Endothelial cell of umbilical vein (primary cell): ENCODE results near the gene KLK13.

ENCODE experiments used
- CTCF ChIP-seq, 2 donors: IDR thresholded peaks; 1 replicate in 1 of 2; 2 replicates in 1 of 2; pipeline ENCODE4 v1.5.1; 2011; ENCODE audit warnings: low read length in 2 of 2, mild to moderate bottlenecking in 2 of 2, moderate library complexity in 2 of 2, control low read depth in 1 of 2, inconsistent platforms in 1 of 2, low read depth in 1 of 2; ENCODE audit not compliant: insufficient read depth in 1 of 2; ENCODE audit errors: extremely low read depth in 1 of 2
- EZH2 ChIP-seq: IDR thresholded peaks from 2 replicates; pipeline ENCODE4 v1.6.1; 2012; ENCODE audit warnings: borderline replicate concordance, low read depth, mild to moderate bottlenecking, moderate library complexity, low read length, inconsistent platforms; ENCODE audit not compliant: severe bottlenecking
- GATA2 ChIP-seq: IDR thresholded peaks from 2 replicates; pipeline ENCODE4 v1.7.0; 2011; ENCODE audit warnings: low read depth, mild to moderate bottlenecking, moderate library complexity, mixed read lengths, low read length; ENCODE audit not compliant: insufficient read length, insufficient read depth
- MAX ChIP-seq: IDR thresholded peaks from 2 replicates; pipeline ENCODE4 v1.6.1; 2011; ENCODE audit not compliant: insufficient read depth, insufficient read length
- MYC ChIP-seq: IDR thresholded peaks from one replicate; pipeline ENCODE4 v1.6.1; 2011; ENCODE audit warnings: mild to moderate bottlenecking, low read depth, low read length
- POLR2A ChIP-seq: IDR thresholded peaks from 2 replicates; pipeline ENCODE4 v1.6.1; 2012; ENCODE audit warnings: low read depth, mild to moderate bottlenecking, control low read depth, low read length
- POLR2AphosphoS5 ChIP-seq: IDR thresholded peaks from 2 replicates; pipeline ENCODE4 v1.6.1; 2012; ENCODE audit warnings: low read depth, mild to moderate bottlenecking, control low read depth, low read length, moderate library complexity; ENCODE audit not compliant: insufficient read depth

GRCh38 chr19:51060336-51060735 is 4.6 kb downstream of the KLK13 start:
- TF ChIP-seq POLR2A (no peak), CTCF (IDR thresholded peaks at IDR 0.05; ENCODE audit: extremely low read depth in 1 of 2, insufficient read depth in 1 of 2, low read depth in 1 of 2, low read length in 2 of 2) (no peak), MAX (no peak), POLR2AphosphoS5 (no peak), EZH2 (no peak), MYC (no peak), GATA2 (no peak)
